ENCODE results near the gene SLC38A10. TPM values are rescaled to one million over a fixed set of nuclear protein-coding genes. Genes with fewer than 3 reads are reported as not detected.

The SLC38A10 gene
- total RNA-seq, 6 donors from 2014 or later, result 90.6 to 208 (median 110) TPM

GRCh38 chr17:81305051-81305630 lies 10.0 kb upstream of the SLC38A10 start:
- no peak for ATAC-seq (ENCODE audit: low FRiP score in 2 of 2)
- Histone ChIP-seq H3K36me3 (no peaks in the 10 kb centered on the region), H3K27me3 (no peaks in the 10 kb centered on the region), H3K4me3 (no peak overlapping the region), H3K27ac (no peak overlapping the region), H3K9me3 (no peaks in the 10 kb centered on the region), H3K4me1 (peaks cover 16 to 39% (median 22%) of the 10 kb centered on the region in 4 donors)
- WGBS, 2 donors, result 91 to 96% methylated on average over 12 to 13 of the region's 13 CpGs
- DNase-seq, result no peak
- TF ChIP-seq EP300 (IDR thresholded peaks at IDR 0.05) (no peak), POLR2AphosphoS5 (IDR thresholded peaks at IDR 0.05) (no peak), CTCF (IDR thresholded peaks at IDR 0.05) (no peak), POLR2A (IDR thresholded peaks at IDR 0.05) (no peak)

GRCh38 chr17:81304196-81305015 lies 9.3 kb upstream of the SLC38A10 start:
- 94 to 96% methylated on average over 39 of the region's 39 CpGs for WGBS, 2 donors
- Histone ChIP-seq H3K4me1 (peaks cover 9 to 31% (median 16%) of the 10 kb centered on the region in 4 donors), H3K9me3 (no peaks in the 10 kb centered on the region), H3K27ac (no peak overlapping the region), H3K27me3 (no peaks in the 10 kb centered on the region), H3K4me3 (no peak overlapping the region), H3K36me3 (no peaks in the 10 kb centered on the region)
- DNase-seq (peak in 1 of 2 donors; percentile 78), ATAC-seq (ENCODE audit: low FRiP score in 2 of 2) (peak in 1 of 2 donors; percentile 46)
- no peak for TF ChIP-seq CTCF (IDR thresholded peaks at IDR 0.05)
- TF ChIP-seq POLR2AphosphoS5 (IDR thresholded peaks at IDR 0.05), result no peak
- TF ChIP-seq POLR2A (IDR thresholded peaks at IDR 0.05), result no peak
- TF ChIP-seq EP300 (IDR thresholded peaks at IDR 0.05), result no peak

GRCh38 chr17:81303385-81303784 lies 8.3 kb upstream of the SLC38A10 start:
- no peak for TF ChIP-seq POLR2AphosphoS5 (IDR thresholded peaks at IDR 0.05)
- Histone ChIP-seq H3K27me3 (no peaks in the 10 kb centered on the region), H3K4me3 (no peak overlapping the region), H3K9me3 (no peaks in the 10 kb centered on the region), H3K36me3 (no peaks in the 10 kb centered on the region), H3K4me1 (peaks cover 5 to 22% (median 8%) of the 10 kb centered on the region in 4 donors), H3K27ac (no peak overlapping the region)
- ATAC-seq (ENCODE audit: low FRiP score in 2 of 2) (no peak), DNase-seq (no peak)
- 90 to 100% methylated on average over 4 to 10 of the region's 11 CpGs for WGBS, 2 donors

GRCh38 chr17:81302861-81303333 lies 7.8 kb upstream of the SLC38A10 start:
- H3K4me1 ChIP-seq, result peaks cover under 1 to 19% (median 7%) of the 10 kb centered on the region in 4 donors
- H3K9me3 ChIP-seq, result no peaks in the 10 kb centered on the region
- no peak overlapping the region for H3K4me3 ChIP-seq
- no peak overlapping the region for H3K27ac ChIP-seq
- TF ChIP-seq POLR2AphosphoS5 (IDR thresholded peaks at IDR 0.05) (no peak), CTCF (IDR thresholded peaks at IDR 0.05) (no peak), POLR2A (IDR thresholded peaks at IDR 0.05) (no peak), EP300 (IDR thresholded peaks at IDR 0.05) (no peak)
- ATAC-seq (ENCODE audit: low FRiP score in 2 of 2), result peak in 1 of 2 donors; percentile 3
- DNase-seq, result peak in 1 of 2 donors; percentile 77
- WGBS, 2 donors, result 82% methylated on average over 14 of the region's 15 CpGs; no CpG with 5 or more reads in 1 of the 2 donors
- no peaks in the 10 kb centered on the region for H3K27me3 ChIP-seq
- no peaks in the 10 kb centered on the region for H3K36me3 ChIP-seq

GRCh38 chr17:81302324-81302723 lies 7.2 kb upstream of the SLC38A10 start:
- Histone ChIP-seq H3K4me1 (peaks cover 0 to 14% (median 5%) of the 10 kb centered on the region in 4 donors), H3K9me3 (no peaks in the 10 kb centered on the region), H3K27ac (no peak overlapping the region), H3K36me3 (no peaks in the 10 kb centered on the region), H3K27me3 (no peaks in the 10 kb centered on the region), H3K4me3 (no peak overlapping the region)
- 92 to 100% methylated on average over 6 to 10 of the region's 10 CpGs for WGBS, 2 donors
- TF ChIP-seq POLR2A (IDR thresholded peaks at IDR 0.05) (no peak), EP300 (IDR thresholded peaks at IDR 0.05) (no peak), CTCF (IDR thresholded peaks at IDR 0.05) (no peak), POLR2AphosphoS5 (IDR thresholded peaks at IDR 0.05) (no peak)
- DNase-seq (no peak), ATAC-seq (ENCODE audit: low FRiP score in 2 of 2) (no peak)
